ENCODE measurements around the gene E2F2.

E2F2 gene

GRCh38 chr1:23563003-23563402 lies 32.0 kb upstream of the E2F2 start:
- DNase-seq (ENCODE audit: low spot score): no peak

- peak; percentile 82 for DNase-seq (ENCODE audit: low spot score)
Measured at GRCh38 chr1:23562137-23562876, 31.3 kb upstream of the E2F2 start.

- no peak for DNase-seq (ENCODE audit: low spot score)
Measured at GRCh38 chr1:23561813-23562100, 30.7 kb upstream of the E2F2 start.

- no peak for DNase-seq (ENCODE audit: low spot score)
Measured at GRCh38 chr1:23561076-23561812, 30.2 kb upstream of the E2F2 start.

GRCh38 chr1:23559985-23560741 lies 29.1 kb upstream of the E2F2 start:
- no peak for DNase-seq (ENCODE audit: low spot score)

GRCh38 chr1:23559136-23559984 lies 28.3 kb upstream of the E2F2 start, which contains the start of gene ID3:
Gene ID3 (minus strand): TSS chr1:23559501. CDS start chr1:23559426, 75 bp downstream.
- DNase-seq (ENCODE audit: low spot score): peak; percentile 86

- DNase-seq (ENCODE audit: low spot score): no peak
Measured at GRCh38 chr1:23558872-23559135, 27.8 kb upstream of the E2F2 start.

- no peak for DNase-seq (ENCODE audit: low spot score)
Measured at GRCh38 chr1:23558140-23558871, 27.3 kb upstream of the E2F2 start.

- no peak for DNase-seq (ENCODE audit: low spot score)
Measured at GRCh38 chr1:23557471-23558124, 26.6 kb upstream of the E2F2 start.

- no peak for DNase-seq (ENCODE audit: low spot score)
Measured at GRCh38 chr1:23556635-23557470, 25.8 kb upstream of the E2F2 start.

GRCh38 chr1:23555986-23556634 lies 25.1 kb upstream of the E2F2 start:
- no peak for DNase-seq (ENCODE audit: low spot score)

GRCh38 chr1:23555270-23555985 lies 24.4 kb upstream of the E2F2 start:
- no peak for DNase-seq (ENCODE audit: low spot score)

- DNase-seq (ENCODE audit: low spot score): peak; percentile 77
Measured at GRCh38 chr1:23554481-23555269, 23.6 kb upstream of the E2F2 start.

GRCh38 chr1:23554127-23554480 lies 23.1 kb upstream of the E2F2 start:
- DNase-seq (ENCODE audit: low spot score): no peak

- DNase-seq (ENCODE audit: low spot score): no peak
Measured at GRCh38 chr1:23553231-23554126, 22.4 kb upstream of the E2F2 start.

GRCh38 chr1:23551849-23552248 lies 20.8 kb upstream of the E2F2 start:
- DNase-seq (ENCODE audit: low spot score): no peak

GRCh38 chr1:23548704-23549143 lies 17.7 kb upstream of the E2F2 start:
- DNase-seq (ENCODE audit: low spot score): no peak

Data from SW480 (cell line).